MM.1S (cell line): ENCODE measurements around the gene CACNB4.

ENCODE experiments used
- DNase-seq: peaks from one replicate; pipeline ENCODE4 v3.0.0-alpha.2; 2015
- H2AFZ ChIP-seq: fragments of 300-600 bp; sonication (generic); 2 replicates; pipeline ENCODE4 v1.6.0; 2016; ENCODE audit warnings: antibody characterized with exemption, low read length
- H3F3A ChIP-seq: fragments of 300-600 bp; sonication (generic); 2 replicates; pipeline ENCODE4 v1.6.1; 2016; ENCODE audit warnings: mild to moderate bottlenecking, antibody characterized with exemption, low read length, moderate library complexity, mixed read lengths; ENCODE audit not compliant: insufficient read depth
- H3K27ac ChIP-seq: fragments of 300-600 bp; sonication (generic); 2 replicates; pipeline ENCODE4 v1.5.1; 2016; ENCODE audit warnings: mild to moderate bottlenecking, low read length
- H3K27me3 ChIP-seq: fragments of 300-600 bp; sonication (generic); replicated peaks from 2 replicates; pipeline ENCODE4 v1.6.0; 2016; ENCODE audit warnings: low read length; ENCODE audit not compliant: insufficient read depth
- H3K36me3 ChIP-seq: fragments of 300-600 bp; sonication (generic); replicated peaks from 2 replicates; pipeline ENCODE4 v1.6.1; 2016; ENCODE audit warnings: mild to moderate bottlenecking, low read length, mixed read lengths; ENCODE audit not compliant: insufficient read depth
- H3K4me1 ChIP-seq: fragments of 300-600 bp; sonication (generic); 2 replicates; pipeline ENCODE4 v1.6.1; 2016; ENCODE audit warnings: low read length, mixed read lengths
- H3K4me2 ChIP-seq: fragments of 300-600 bp; sonication (generic); 2 replicates; pipeline ENCODE4 v1.6.0; 2016; ENCODE audit warnings: low read depth, low read length
- H3K4me3 ChIP-seq: fragments of 300-600 bp; sonication (generic); 2 replicates; pipeline ENCODE4 v1.5.1; 2016; ENCODE audit warnings: low read length, mixed read lengths
- H3K79me2 ChIP-seq: fragments of 300-600 bp; sonication (generic); 2 replicates; pipeline ENCODE4 v1.6.1; 2016; ENCODE audit warnings: mixed run types, low read length, mixed read lengths
- H3K9ac ChIP-seq: fragments of 300-600 bp; sonication (generic); 2 replicates; pipeline ENCODE4 v1.6.1; 2016; ENCODE audit warnings: low read length, mixed read lengths
- H3K9me2 ChIP-seq: fragments of 300-600 bp; sonication (generic); replicated peaks from 2 replicates; pipeline ENCODE4 v1.6.1; 2016; ENCODE audit warnings: mild to moderate bottlenecking, low read length, mixed read lengths; ENCODE audit not compliant: insufficient read depth
- H3K9me3 ChIP-seq: fragments of 300-600 bp; sonication (generic); replicated peaks from 2 replicates; pipeline ENCODE4 v1.6.1; 2016; ENCODE audit warnings: mild to moderate bottlenecking, low read length, mixed read lengths; ENCODE audit not compliant: insufficient read depth
- H4K20me1 ChIP-seq: fragments of 300-600 bp; sonication (generic); 2 replicates; pipeline ENCODE4 v1.6.1; 2016; ENCODE audit warnings: mild to moderate bottlenecking, low read length, moderate library complexity, mixed read lengths; ENCODE audit not compliant: insufficient read depth
- CTCF ChIP-seq: fragments of 300-600 bp; sonication (generic); IDR thresholded peaks from 2 replicates; pipeline ENCODE4 v1.5.1; 2016; ENCODE audit warnings: antibody characterized with exemption, low read length, mixed read lengths
- EZH2 ChIP-seq: fragments of 300-600 bp; sonication (generic); optimal IDR thresholded peaks from 2 replicates; pipeline ENCODE3; 2017; ENCODE audit warnings: low read depth, mild to moderate bottlenecking, antibody characterized with exemption, low read length, mixed read lengths
- EZH2phosphoT487 ChIP-seq: fragments of 300-600 bp; sonication (generic); IDR thresholded peaks from 2 replicates; pipeline ENCODE4 v1.6.1; 2018; ENCODE audit warnings: antibody characterized with exemption, low read length

The CACNB4 gene

GRCh38 chr2:152054593-152054992, 44.3 kb downstream of the CACNB4 start:
- H3K9me3 ChIP-seq: no peaks in the 10 kb centered on the region
- no peak for DNase-seq
- no peaks in the 10 kb centered on the region for H3K9me2 ChIP-seq
- no peak overlapping the region for H3K27ac ChIP-seq
- no peak overlapping the region for H2AFZ ChIP-seq
- H3K79me2 ChIP-seq: no peaks in the 10 kb centered on the region
- H3K36me3 ChIP-seq: no peaks in the 10 kb centered on the region
- TF ChIP-seq EZH2phosphoT487 (no peak), EZH2 (no peak), CTCF (no peak)
- no peak overlapping the region for H3K4me2 ChIP-seq
- no peak overlapping the region for H3K9ac ChIP-seq
- H4K20me1 ChIP-seq: no peaks in the 10 kb centered on the region
- no peaks in the 10 kb centered on the region for H3K27me3 ChIP-seq
- no peak overlapping the region for H3K4me3 ChIP-seq
- no peaks in the 10 kb centered on the region for H3K4me1 ChIP-seq
- no peaks in the 10 kb centered on the region for H3F3A ChIP-seq

- H4K20me1 ChIP-seq: no peaks in the 10 kb centered on the region
- TF ChIP-seq CTCF: no peak
- H3K4me1 ChIP-seq: peaks cover 10% of the 10 kb centered on the region
- H3K27me3 ChIP-seq: no peaks in the 10 kb centered on the region
- H3K9ac ChIP-seq: no peak overlapping the region
- no peaks in the 10 kb centered on the region for H3K79me2 ChIP-seq
- H3K4me2 ChIP-seq: no peak overlapping the region
- H3K36me3 ChIP-seq: no peaks in the 10 kb centered on the region
- H3K9me2 ChIP-seq: no peaks in the 10 kb centered on the region
- H3K27ac ChIP-seq: no peak overlapping the region
- H2AFZ ChIP-seq: no peak overlapping the region
- H3K4me3 ChIP-seq: no peak overlapping the region
- no peaks in the 10 kb centered on the region for H3K9me3 ChIP-seq
- no peaks in the 10 kb centered on the region for H3F3A ChIP-seq
- no peak for DNase-seq
Observed at GRCh38 chr2:152051436-152051835, 47.4 kb downstream of the CACNB4 start.

GRCh38 chr2:152050915-152051314, 47.9 kb downstream of the CACNB4 start:
- Histone ChIP-seq H3K4me1 (peaks cover 13% of the 10 kb centered on the region), H4K20me1 (no peaks in the 10 kb centered on the region), H3F3A (no peaks in the 10 kb centered on the region), H3K4me2 (no peak overlapping the region), H3K79me2 (no peaks in the 10 kb centered on the region), H3K9ac (no peak overlapping the region), H3K9me3 (no peaks in the 10 kb centered on the region), H3K9me2 (no peaks in the 10 kb centered on the region), H2AFZ (no peak overlapping the region), H3K4me3 (no peak overlapping the region), H3K27ac (no peak overlapping the region), H3K27me3 (no peaks in the 10 kb centered on the region), H3K36me3 (no peaks in the 10 kb centered on the region)
- TF ChIP-seq EZH2: no peak
- TF ChIP-seq EZH2phosphoT487: no peak
- TF ChIP-seq CTCF: no peak
- DNase-seq: no peak
